Fibroblast of gingiva (primary cell): Measurements from ENCODE around the gene DNAH1.
"Not testable (repeated sequence)": the region's sequence is repeated elsewhere in the genome, so short reads cannot be mapped to it uniquely, and the experiment has no call there.

Experiments
- DNase-seq: peaks from one replicate; pipeline ENCODE4 v3.0.0-alpha.2; 2011; ENCODE audit warnings: low read depth

The DNAH1 gene

GRCh38 chr3:52338131-52338530, 22.0 kb downstream of the DNAH1 start:
- not testable (repeated sequence) for DNase-seq

- DNase-seq: peak; percentile 82
These were observed 23.5 kb downstream of the DNAH1 start for GRCh38 chr3:52339612-52340011.

GRCh38 chr3:52341123-52341522, 25.0 kb downstream of the DNAH1 start:
- no peak for DNase-seq

- no peak for DNase-seq
These were observed 28.0 kb downstream of the DNAH1 start for GRCh38 chr3:52343946-52344600.

- DNase-seq: no peak
These were observed 29.5 kb downstream of the DNAH1 start for GRCh38 chr3:52345521-52346109.

GRCh38 chr3:52346623-52347530, 30.8 kb downstream of the DNAH1 start:
- peak; percentile 76 for DNase-seq

GRCh38 chr3:52347716-52348635, 31.9 kb downstream of the DNAH1 start:
- DNase-seq: no peak

- no peak for DNase-seq
These were observed 33.0 kb downstream of the DNAH1 start for GRCh38 chr3:52349131-52349530.

- DNase-seq: no peak
These were observed 33.7 kb downstream of the DNAH1 start for GRCh38 chr3:52349611-52350395.

GRCh38 chr3:52350416-52350815, 34.3 kb downstream of the DNAH1 start:
- no peak for DNase-seq

- no peak for DNase-seq
These were observed 35.1 kb downstream of the DNAH1 start for GRCh38 chr3:52350981-52351761.

GRCh38 chr3:52351762-52352368, 35.7 kb downstream of the DNAH1 start:
- no peak for DNase-seq

GRCh38 chr3:52352566-52352965, 36.4 kb downstream of the DNAH1 start:
- no peak for DNase-seq

- no peak for DNase-seq
These were observed 37.3 kb downstream of the DNAH1 start for GRCh38 chr3:52353291-52353855.

GRCh38 chr3:52354676-52355075, 38.6 kb downstream of the DNAH1 start:
- no peak for DNase-seq

GRCh38 chr3:52355526-52355925, 39.4 kb downstream of the DNAH1 start:
- DNase-seq: no peak

GRCh38 chr3:52356126-52356525, 40.0 kb downstream of the DNAH1 start:
- DNase-seq: no peak

GRCh38 chr3:52357151-52358080, 41.3 kb downstream of the DNAH1 start:
- DNase-seq: no peak
